SK-N-SH treated with all-trans-retinoic acid at 6 μM for 48 hours (cell line): ENCODE results near the gene SLC6A4.
"Not testable (repeated sequence)": the region's sequence is repeated elsewhere in the genome, so short reads cannot be mapped to it uniquely, and the experiment has no call there.

Source experiments
- ATAC-seq: fragments of 200-7000 bp; cut with Tn5 transposase; 3 replicates; pipeline ENCODE4 v1.9.1; 2020; ENCODE audit warnings: mild to moderate bottlenecking, moderate library complexity
- ARNTL ChIP-seq: fragments of 450-650 bp; formaldehyde crosslinking; IDR thresholded peaks from 2 replicates; pipeline ENCODE4 v1.5.0; 2020; ENCODE audit warnings: low read depth, mild to moderate bottlenecking, moderate library complexity, borderline replicate concordance
- BACH2 ChIP-seq: fragments of 250-450 bp; sonication (Bioruptor Pico); IDR thresholded peaks from 2 replicates; pipeline ENCODE4 v1.9.0; 2021; ENCODE audit warnings: mild to moderate bottlenecking, borderline replicate concordance
- CREB5 ChIP-seq: fragments of 250-450 bp; sonication (Bioruptor Pico); IDR thresholded peaks from 2 replicates; pipeline ENCODE4 v1.5.1; 2020; ENCODE audit warnings: low read depth, mild to moderate bottlenecking, moderate library complexity
- CSDC2 ChIP-seq: fragments of 250-450 bp; sonication (Bioruptor Pico); IDR thresholded peaks from 2 replicates; pipeline ENCODE4 v1.5.0; 2020; ENCODE audit warnings: mild to moderate bottlenecking, moderate library complexity
- ESRRG ChIP-seq: fragments of 250-450 bp; sonication (Bioruptor Pico); IDR thresholded peaks from 2 replicates; pipeline ENCODE4 v1.6.1; 2021; ENCODE audit warnings: mild to moderate bottlenecking
- GLIS3 ChIP-seq: fragments of 250-450 bp; sonication (Bioruptor Pico); IDR thresholded peaks from 2 replicates; pipeline ENCODE4 v1.5.0; 2020; ENCODE audit warnings: mild to moderate bottlenecking, moderate library complexity
- ISL1 ChIP-seq: fragments of 250-450 bp; sonication (Bioruptor Pico); IDR thresholded peaks from 2 replicates; pipeline ENCODE4 v2.1.2; 2022; ENCODE audit warnings: mild to moderate bottlenecking, moderate library complexity
- OSR1 ChIP-seq: fragments of 250-450 bp; sonication (Bioruptor Pico); IDR thresholded peaks from 2 replicates; pipeline ENCODE4 v1.8.0; 2022; ENCODE audit warnings: moderate library complexity, mild to moderate bottlenecking, inconsistent platforms
- PATZ1 ChIP-seq: fragments of 250-450 bp; sonication (Bioruptor Pico); IDR thresholded peaks from 2 replicates; pipeline ENCODE4 v1.8.0; 2020; ENCODE audit warnings: mild to moderate bottlenecking, moderate library complexity, borderline replicate concordance
- PPARA ChIP-seq: fragments of 250-450 bp; sonication (Bioruptor Pico); IDR thresholded peaks from 2 replicates; pipeline ENCODE4 v1.5.0; 2020; ENCODE audit warnings: mild to moderate bottlenecking, borderline replicate concordance
- RARB ChIP-seq: fragments of 250-450 bp; sonication (Bioruptor Pico); IDR thresholded peaks from 2 replicates; pipeline ENCODE4 v1.8.0; 2021; ENCODE audit warnings: mild to moderate bottlenecking, moderate library complexity
- SNAI2 ChIP-seq: fragments of 250-450 bp; sonication (Bioruptor Pico); IDR thresholded peaks from 2 replicates; pipeline ENCODE4 v1.5.0; 2020; ENCODE audit warnings: mild to moderate bottlenecking, moderate library complexity
- TCF4 ChIP-seq: fragments of 250-450 bp; sonication (Bioruptor Pico); IDR thresholded peaks from 2 replicates; pipeline ENCODE4 v1.8.0; 2021; ENCODE audit warnings: mild to moderate bottlenecking, moderate library complexity, borderline replicate concordance
- TOX ChIP-seq: fragments of 250-450 bp; sonication (Bioruptor Pico); IDR thresholded peaks from 2 replicates; pipeline ENCODE4 v1.8.0; 2021; ENCODE audit warnings: mild to moderate bottlenecking, moderate library complexity, borderline replicate concordance
- ZC3H10 ChIP-seq: fragments of 250-450 bp; sonication (Bioruptor Pico); IDR thresholded peaks from 2 replicates; pipeline ENCODE4 v1.5.1; 2021; ENCODE audit warnings: mild to moderate bottlenecking, moderate library complexity
- ZFP3 ChIP-seq: fragments of 250-450 bp; sonication (Bioruptor Pico); IDR thresholded peaks from 2 replicates; pipeline ENCODE4 v1.5.0; 2020; ENCODE audit warnings: mild to moderate bottlenecking, moderate library complexity
- ZFP30 ChIP-seq: fragments of 450-650 bp; formaldehyde crosslinking; IDR thresholded peaks from 2 replicates; pipeline ENCODE4 v1.5.0; 2022; ENCODE audit warnings: mild to moderate bottlenecking, moderate library complexity
- ZNF565 ChIP-seq: fragments of 450-650 bp; formaldehyde crosslinking; conservative IDR thresholded peaks from 2 replicates; pipeline ENCODE4 v1.5.0; 2020; ENCODE audit warnings: low read depth, mild to moderate bottlenecking, moderate library complexity
- ZNF70 ChIP-seq: fragments of 450-650 bp; formaldehyde crosslinking; IDR thresholded peaks from 2 replicates; pipeline ENCODE4 v1.5.0; 2020; ENCODE audit warnings: mild to moderate bottlenecking, moderate library complexity
- ZNF8 ChIP-seq: fragments of 450-650 bp; formaldehyde crosslinking; IDR thresholded peaks from 2 replicates; pipeline ENCODE4 v1.5.0; 2020; ENCODE audit warnings: mild to moderate bottlenecking, moderate library complexity
- TF ChIP-seq, protein P1 (sequence below): fragments of 250-450 bp; sonication (Bioruptor Pico); IDR thresholded peaks from 2 replicates; pipeline ENCODE4 v1.5.1; 2021; ENCODE audit warnings: mild to moderate bottlenecking, moderate library complexity
- TF ChIP-seq, protein P2 (sequence below): fragments of 250-450 bp; sonication (Bioruptor Pico); IDR thresholded peaks from 2 replicates; pipeline ENCODE4 v1.5.0; 2020; ENCODE audit warnings: mild to moderate bottlenecking, moderate library complexity

SLC6A4 gene

DNA sequence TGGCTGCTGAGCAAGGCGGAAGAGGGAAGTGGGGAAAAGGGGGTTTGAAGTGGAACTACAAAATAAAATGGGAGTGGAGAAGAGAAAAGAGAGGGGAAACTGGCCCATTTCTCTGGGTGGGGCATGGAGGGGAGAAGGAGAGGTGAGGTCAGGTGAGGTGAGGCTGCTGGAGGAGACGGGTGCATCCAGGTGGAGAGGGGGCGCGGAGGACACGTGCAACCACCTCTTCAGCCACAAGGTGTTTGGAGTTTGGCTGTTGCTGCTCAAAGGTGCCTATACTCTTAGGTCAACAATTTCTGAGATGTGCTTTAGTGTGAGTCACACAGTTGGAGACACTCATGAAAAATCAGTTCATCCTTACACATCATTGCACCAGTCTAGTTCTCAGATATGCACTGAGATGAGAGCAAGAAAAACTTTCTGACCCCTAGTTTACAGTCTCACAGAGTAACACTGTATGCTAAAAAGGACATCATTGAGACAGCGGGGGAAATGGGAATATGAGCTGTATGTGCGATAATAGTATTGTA is 4.8 kb downstream of the SLC6A4 start:
- ATAC-seq: no peak
- TF ChIP-seq RARB (no peak), ARNTL (no peak), ISL1 (CRISPR knock-in tag) (no peak), ZNF70 (CRISPR knock-in tag) (no peak), TCF4 (CRISPR knock-in tag) (no peak), TOX (CRISPR knock-in tag) (no peak), PPARA (no peak), ZNF565 (no peak), ZNF8 (no peak), PATZ1 (no peak), ZC3H10 (CRISPR knock-in tag) (no peak), CREB5 (no peak), OSR1 (no peak)
- TF ChIP-seq, protein P1, sequence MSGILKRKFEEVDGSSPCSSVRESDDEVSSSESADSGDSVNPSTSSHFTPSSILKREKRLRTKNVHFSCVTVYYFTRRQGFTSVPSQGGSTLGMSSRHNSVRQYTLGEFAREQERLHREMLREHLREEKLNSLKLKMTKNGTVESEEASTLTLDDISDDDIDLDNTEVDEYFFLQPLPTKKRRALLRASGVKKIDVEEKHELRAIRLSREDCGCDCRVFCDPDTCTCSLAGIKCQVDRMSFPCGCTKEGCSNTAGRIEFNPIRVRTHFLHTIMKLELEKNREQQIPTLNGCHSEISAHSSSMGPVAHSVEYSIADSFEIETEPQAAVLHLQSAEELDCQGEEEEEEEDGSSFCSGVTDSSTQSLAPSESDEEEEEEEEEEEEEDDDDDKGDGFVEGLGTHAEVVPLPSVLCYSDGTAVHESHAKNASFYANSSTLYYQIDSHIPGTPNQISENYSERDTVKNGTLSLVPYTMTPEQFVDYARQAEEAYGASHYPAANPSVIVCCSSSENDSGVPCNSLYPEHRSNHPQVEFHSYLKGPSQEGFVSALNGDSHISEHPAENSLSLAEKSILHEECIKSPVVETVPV (CRISPR knock-in tag): no peak

DNA sequence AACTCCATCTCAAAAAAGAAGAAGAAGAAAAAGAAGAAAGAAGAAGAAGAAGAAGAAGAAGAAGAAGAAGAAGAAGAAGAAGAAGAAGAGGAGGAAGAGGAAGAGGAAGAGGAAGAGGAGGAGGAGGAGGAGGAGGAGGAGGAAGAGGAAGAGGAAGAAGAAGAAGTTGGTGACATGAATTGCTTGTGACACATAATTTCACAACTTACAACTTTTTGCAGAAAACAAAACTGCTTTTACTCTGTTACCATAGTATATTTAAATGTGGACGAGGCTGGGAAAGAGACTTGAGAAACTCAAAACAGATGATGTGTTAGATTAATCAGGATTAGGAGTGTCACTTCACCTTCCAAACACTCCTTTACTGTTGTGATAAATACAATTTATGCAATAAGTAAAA is 5.5 kb downstream of the SLC6A4 start:
- not testable (repeated sequence) for ATAC-seq

DNA sequence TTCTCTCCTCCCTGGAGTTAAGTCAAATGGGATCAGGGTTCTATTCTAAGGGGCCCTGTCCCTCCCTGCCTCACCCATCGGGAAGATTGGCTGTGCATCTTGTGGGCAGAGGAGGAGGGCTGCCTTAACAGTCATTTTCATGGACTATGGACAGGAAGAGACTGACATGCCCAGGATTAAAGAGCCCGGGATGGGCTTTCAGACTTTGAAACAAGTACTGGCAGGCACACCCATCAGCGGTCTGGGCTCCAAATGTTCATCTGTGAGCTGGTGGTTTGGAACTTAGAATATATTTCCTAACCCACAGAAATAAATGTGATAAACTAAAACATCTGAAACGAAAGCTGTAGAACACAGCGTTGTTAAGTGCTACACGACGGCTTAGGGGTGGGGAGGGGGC is 6.5 kb downstream of the SLC6A4 start:
- ATAC-seq: no peak
- TF ChIP-seq BACH2 (CRISPR knock-in tag) (no peak), ARNTL (no peak), ZFP3 (CRISPR knock-in tag) (no peak), ZFP30 (CRISPR knock-in tag) (no peak), SNAI2 (CRISPR knock-in tag) (no peak), ZNF70 (CRISPR knock-in tag) (no peak), ZNF8 (no peak), ZC3H10 (CRISPR knock-in tag) (no peak), OSR1 (no peak), TCF4 (CRISPR knock-in tag) (no peak), PPARA (no peak), ZNF565 (no peak), CREB5 (no peak), TOX (CRISPR knock-in tag) (no peak), PATZ1 (no peak), CSDC2 (CRISPR knock-in tag) (no peak)

DNA sequence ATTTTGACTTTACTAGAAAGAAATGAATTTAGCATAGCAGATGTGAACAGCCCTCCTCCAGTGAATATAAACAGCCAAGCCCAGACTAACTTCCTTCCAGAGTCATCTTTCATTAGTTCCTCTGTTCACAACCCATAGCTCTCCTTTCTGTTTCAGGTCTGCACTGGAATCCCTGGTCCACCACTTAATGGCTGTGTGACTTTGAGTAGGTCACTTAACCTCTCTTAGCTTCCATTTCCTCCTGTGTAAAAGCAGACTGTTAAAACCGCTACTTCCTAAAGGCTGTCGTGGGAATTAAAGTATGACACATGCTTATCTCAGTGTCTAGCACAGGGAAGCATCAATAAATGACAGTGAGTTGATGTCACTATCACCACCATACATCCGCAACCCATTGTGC is 7.5 kb downstream of the SLC6A4 start:
- no peak for ATAC-seq
- no peak for TF ChIP-seq ZFP3 (CRISPR knock-in tag)
- TF ChIP-seq SNAI2 (CRISPR knock-in tag): no peak
- TF ChIP-seq, protein P2, sequence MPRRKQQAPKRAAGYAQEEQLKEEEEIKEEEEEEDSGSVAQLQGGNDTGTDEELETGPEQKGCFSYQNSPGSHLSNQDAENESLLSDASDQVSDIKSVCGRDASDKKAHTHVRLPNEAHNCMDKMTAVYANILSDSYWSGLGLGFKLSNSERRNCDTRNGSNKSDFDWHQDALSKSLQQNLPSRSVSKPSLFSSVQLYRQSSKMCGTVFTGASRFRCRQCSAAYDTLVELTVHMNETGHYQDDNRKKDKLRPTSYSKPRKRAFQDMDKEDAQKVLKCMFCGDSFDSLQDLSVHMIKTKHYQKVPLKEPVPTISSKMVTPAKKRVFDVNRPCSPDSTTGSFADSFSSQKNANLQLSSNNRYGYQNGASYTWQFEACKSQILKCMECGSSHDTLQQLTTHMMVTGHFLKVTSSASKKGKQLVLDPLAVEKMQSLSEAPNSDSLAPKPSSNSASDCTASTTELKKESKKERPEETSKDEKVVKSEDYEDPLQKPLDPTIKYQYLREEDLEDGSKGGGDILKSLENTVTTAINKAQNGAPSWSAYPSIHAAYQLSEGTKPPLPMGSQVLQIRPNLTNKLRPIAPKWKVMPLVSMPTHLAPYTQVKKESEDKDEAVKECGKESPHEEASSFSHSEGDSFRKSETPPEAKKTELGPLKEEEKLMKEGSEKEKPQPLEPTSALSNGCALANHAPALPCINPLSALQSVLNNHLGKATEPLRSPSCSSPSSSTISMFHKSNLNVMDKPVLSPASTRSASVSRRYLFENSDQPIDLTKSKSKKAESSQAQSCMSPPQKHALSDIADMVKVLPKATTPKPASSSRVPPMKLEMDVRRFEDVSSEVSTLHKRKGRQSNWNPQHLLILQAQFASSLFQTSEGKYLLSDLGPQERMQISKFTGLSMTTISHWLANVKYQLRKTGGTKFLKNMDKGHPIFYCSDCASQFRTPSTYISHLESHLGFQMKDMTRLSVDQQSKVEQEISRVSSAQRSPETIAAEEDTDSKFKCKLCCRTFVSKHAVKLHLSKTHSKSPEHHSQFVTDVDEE: no peak
- TF ChIP-seq ZNF565: no peak
- no peak for TF ChIP-seq ZNF8
- TF ChIP-seq CSDC2 (CRISPR knock-in tag): no peak
- TF ChIP-seq ARNTL: no peak
- TF ChIP-seq BACH2 (CRISPR knock-in tag): no peak
- no peak for TF ChIP-seq PPARA
- no peak for TF ChIP-seq GLIS3 (CRISPR knock-in tag)
- TF ChIP-seq OSR1: no peak
- no peak for TF ChIP-seq ZFP30 (CRISPR knock-in tag)
- no peak for TF ChIP-seq PATZ1
- TF ChIP-seq ESRRG (CRISPR knock-in tag): no peak
- TF ChIP-seq ISL1 (CRISPR knock-in tag): no peak
- no peak for TF ChIP-seq RARB
- no peak for TF ChIP-seq ZNF70 (CRISPR knock-in tag)
